ENCODE results near the gene ALG2.
"Not testable (repeated sequence)": the region's sequence is repeated elsewhere in the genome, so short reads cannot be mapped to it uniquely, and the experiment has no call there.

ALG2 gene

GRCh38 chr9:99199938-99200539 is 21.7 kb downstream of the ALG2 start:
- no peak for DNase-seq (ENCODE audit: extremely low spot score)
- CTCF ChIA-PET, result no interaction called here
- POLR2A ChIA-PET, result interaction anchor here (1.6 kb wide), 1 partner anchor 22 kb away, joined by 3 read pairs; the partner anchor contains the start of genes ALG2 and SEC61B
- TF ChIP-seq LEF1 (IDR thresholded peaks at IDR 0.05; ENCODE audit: borderline replicate concordance) (no peak), BHLHE40 (IDR thresholded peaks at IDR 0.05; ENCODE audit: borderline replicate concordance) (no peak), FOXK2 (IDR thresholded peaks at IDR 0.05) (no peak), ARNT (IDR thresholded peaks at IDR 0.05) (no peak), PKNOX1 (IDR thresholded peaks at IDR 0.05) (no peak), SUZ12 (IDR thresholded peaks at IDR 0.05) (no peak), HDGF (IDR thresholded peaks at IDR 0.05; ENCODE audit: borderline replicate concordance) (no peak), FOXA1 (IDR thresholded peaks at IDR 0.05) (no peak), SP1 (IDR thresholded peaks at IDR 0.05) (no peak), TARDBP (IDR thresholded peaks at IDR 0.05) (no peak), L3MBTL2 (conservative IDR thresholded peaks at IDR 0.05) (no peak), ZNF384 (IDR thresholded peaks at IDR 0.05) (no peak), FOXM1 (IDR thresholded peaks at IDR 0.05; ENCODE audit: borderline replicate concordance) (no peak), ELF4 (IDR thresholded peaks at IDR 0.05) (no peak)

GRCh38 chr9:99197987-99198386 is 23.8 kb downstream of the ALG2 start:
- no peak for DNase-seq (ENCODE audit: extremely low spot score)
- POLR2A ChIA-PET, result no interaction called here
- no peak for TF ChIP-seq HDGF (IDR thresholded peaks at IDR 0.05; ENCODE audit: borderline replicate concordance)
- TF ChIP-seq TARDBP (IDR thresholded peaks at IDR 0.05), result no peak
- TF ChIP-seq SP1 (IDR thresholded peaks at IDR 0.05), result no peak
- TF ChIP-seq PKNOX1 (IDR thresholded peaks at IDR 0.05), result no peak
- no peak for TF ChIP-seq ZNF384 (IDR thresholded peaks at IDR 0.05)
- no peak for TF ChIP-seq FOXM1 (IDR thresholded peaks at IDR 0.05; ENCODE audit: borderline replicate concordance)
- TF ChIP-seq LEF1 (IDR thresholded peaks at IDR 0.05; ENCODE audit: borderline replicate concordance), result no peak
- no peak for TF ChIP-seq FOXK2 (IDR thresholded peaks at IDR 0.05)
- TF ChIP-seq FOXA1 (IDR thresholded peaks at IDR 0.05), result no peak
- TF ChIP-seq CTBP1 (IDR thresholded peaks at IDR 0.05; ENCODE audit: borderline replicate concordance), result no peak
- TF ChIP-seq ELF4 (IDR thresholded peaks at IDR 0.05), result no peak
- no peak for TF ChIP-seq ARNT (IDR thresholded peaks at IDR 0.05)
- no peak for TF ChIP-seq BHLHE40 (IDR thresholded peaks at IDR 0.05; ENCODE audit: borderline replicate concordance)
- TF ChIP-seq L3MBTL2 (conservative IDR thresholded peaks at IDR 0.05), result no peak
- no peak for TF ChIP-seq SUZ12 (IDR thresholded peaks at IDR 0.05)
- TF ChIP-seq NFRKB (IDR thresholded peaks at IDR 0.05), result no peak
- CTCF ChIA-PET, result interaction anchor here (2.2 kb wide), 1 partner anchor 13 kb away, joined by 14 read pairs; no protein-coding TSS in a partner anchor

- TF ChIP-seq SUZ12 (IDR thresholded peaks at IDR 0.05) (no peak), CTBP1 (IDR thresholded peaks at IDR 0.05; ENCODE audit: borderline replicate concordance) (no peak), FOXA1 (IDR thresholded peaks at IDR 0.05) (no peak), NFRKB (IDR thresholded peaks at IDR 0.05) (no peak), L3MBTL2 (conservative IDR thresholded peaks at IDR 0.05) (no peak), SP1 (IDR thresholded peaks at IDR 0.05) (no peak), ZNF384 (IDR thresholded peaks at IDR 0.05) (no peak), ELF4 (IDR thresholded peaks at IDR 0.05) (no peak), FOXK2 (IDR thresholded peaks at IDR 0.05) (no peak), PKNOX1 (IDR thresholded peaks at IDR 0.05) (no peak), LEF1 (IDR thresholded peaks at IDR 0.05; ENCODE audit: borderline replicate concordance) (no peak), FOXM1 (IDR thresholded peaks at IDR 0.05; ENCODE audit: borderline replicate concordance) (no peak)
- no peak for DNase-seq (ENCODE audit: extremely low spot score)
- ChIA-PET CTCF (interaction anchor here (0.6 to 2.2 kb wide), 2 partner anchors 8 to 12 kb away, joined by 3 to 14 read pairs; no protein-coding TSS in a partner anchor), POLR2A (interaction anchor here (1.5 kb wide), 1 partner anchor 25 kb away, joined by 6 read pairs; the partner anchor contains the start of genes ALG2 and SEC61B)
Observed at GRCh38 chr9:99197124-99197630, 24.6 kb downstream of the ALG2 start.

- ChIA-PET CTCF (interaction anchor here (0.6 to 2.2 kb wide), 2 partner anchors 9 to 12 kb away, joined by 3 to 14 read pairs; no protein-coding TSS in a partner anchor), POLR2A (interaction anchor here (1.5 kb wide), 1 partner anchor 25 kb away, joined by 6 read pairs; the partner anchor contains the start of genes ALG2 and SEC61B)
- not testable (repeated sequence) for DNase-seq (ENCODE audit: extremely low spot score)
Observed at GRCh38 chr9:99196484-99196883, 25.3 kb downstream of the ALG2 start.

- DNase-seq (ENCODE audit: extremely low spot score), result no peak
- no peak for TF ChIP-seq LEF1 (IDR thresholded peaks at IDR 0.05; ENCODE audit: borderline replicate concordance)
- no peak for TF ChIP-seq ELF4 (IDR thresholded peaks at IDR 0.05)
- no peak for TF ChIP-seq ARNT (IDR thresholded peaks at IDR 0.05)
- no peak for TF ChIP-seq SP1 (IDR thresholded peaks at IDR 0.05)
- TF ChIP-seq FOXK2 (IDR thresholded peaks at IDR 0.05), result no peak
- TF ChIP-seq NFRKB (IDR thresholded peaks at IDR 0.05), result no peak
- TF ChIP-seq ZNF384 (IDR thresholded peaks at IDR 0.05), result no peak
- no peak for TF ChIP-seq FOXA1 (IDR thresholded peaks at IDR 0.05)
- TF ChIP-seq BHLHE40 (IDR thresholded peaks at IDR 0.05; ENCODE audit: borderline replicate concordance), result no peak
- POLR2A ChIA-PET, result no interaction called here
- CTCF ChIA-PET, result interaction anchor here (1.1 kb wide), 1 partner anchor 8 kb away, joined by 3 read pairs; no protein-coding TSS in a partner anchor
Observed at GRCh38 chr9:99193466-99193821, 28.3 kb downstream of the ALG2 start.
